T-helper 2 cell treated with Interferon-gamma antibody and Interleukin-4, amounts not matched to agents 100 ng/mL and 5 ng/mL, for 36 hours (primary cell): ENCODE measurements around the gene ALKBH6. TPM values are rescaled to one million over a fixed set of nuclear protein-coding genes. Genes with fewer than 3 reads are reported as not detected.
"Not testable (repeated sequence)": the region's sequence is repeated elsewhere in the genome, so short reads cannot be mapped to it uniquely, and the experiment has no call there.

Source experiments
- intact Hi-C: fragments of 100-400 bp; cut with micrococcal nuclease; formaldehyde crosslinking; loops from one replicate; pipeline ENCODE4 v1.15.1; 2023
- total RNA-seq: library from RNA; stranded (reverse); gene quantifications from 2 replicates; pipeline ENCODE4 v1.2.3, GENCODE V29; 2022

ALKBH6 gene
- total RNA-seq: 34.6 and 39.2 TPM in 2 replicates

GRCh38 chr19:36014012-36014924 lies at the start of gene ALKBH6:
TSS of gene ALKBH6 (minus strand) at chr19:36014213. CDS start at chr19:36013397, 816 bp downstream.
- intact Hi-C loops: loop anchor here (1.0 to 5.0 kb wide), 6 partner anchors 19 to 367 kb away; partner anchors contain the start of genes CAPNS1, COX6B1, LIN37 and SDHAF1

- intact Hi-C loops: no loop called here
Observed at GRCh38 chr19:36061367-36061766, 47.4 kb upstream of the ALKBH6 start.

GRCh38 chr19:36060430-36060829 lies 46.4 kb upstream of the ALKBH6 start:
- intact Hi-C loops: no loop called here

GRCh38 chr19:36059180-36059910 lies 45.3 kb upstream of the ALKBH6 start:
- intact Hi-C loops: loop anchor here (10.0 kb wide), 1 partner anchor 415 kb away; the partner anchor contains the start of genes COX6B1 and ETV2

- intact Hi-C loops: loop anchor here (10.0 kb wide), 1 partner anchor 414 kb away; the partner anchor contains the start of genes COX6B1 and ETV2
Observed at GRCh38 chr19:36058481-36059179, 44.6 kb upstream of the ALKBH6 start.

- intact Hi-C loops: loop anchor here (1.0 to 10.0 kb wide), 11 partner anchors 41 to 410 kb away; partner anchors contain the start of genes ALKBH6, ARHGAP33, COX6B1 and ETV2
Observed at GRCh38 chr19:36054733-36055686, 41.0 kb upstream of the ALKBH6 start, which contains the start of gene WDR62. TSS of gene WDR62 (plus strand) at chr19:36054897. CDS start at chr19:36054972, 75 bp downstream.

- intact Hi-C loops: loop anchor here (1.0 to 10.0 kb wide), 11 partner anchors 40 to 409 kb away; partner anchors contain the start of genes ALKBH6, ARHGAP33, COX6B1 and ETV2
Observed at GRCh38 chr19:36054119-36054732, 40.2 kb upstream of the ALKBH6 start, which contains the start of gene THAP8. TSS of gene THAP8 (minus strand) at chr19:36054285. CDS start at chr19:36054217, 68 bp downstream.

GRCh38 chr19:36051637-36052036 lies 37.6 kb upstream of the ALKBH6 start:
- intact Hi-C loops: loop anchor here (5.0 to 10.0 kb wide), 2 partner anchors 349 to 407 kb away; partner anchors contain the start of genes COX6B1, ETV2 and ZBTB32

- intact Hi-C loops: loop anchor here (5.0 to 10.0 kb wide), 2 partner anchors 349 to 406 kb away; partner anchors contain the start of genes COX6B1, ETV2 and ZBTB32
Observed at GRCh38 chr19:36051236-36051635, 37.2 kb upstream of the ALKBH6 start.

- intact Hi-C loops: no loop called here
Observed at GRCh38 chr19:36049080-36049698, 35.2 kb upstream of the ALKBH6 start.

GRCh38 chr19:36047835-36048234 lies 33.8 kb upstream of the ALKBH6 start:
- intact Hi-C loops: no loop called here

- intact Hi-C loops: no loop called here
Observed at GRCh38 chr19:36046443-36047050, 32.5 kb upstream of the ALKBH6 start.

GRCh38 chr19:36043952-36044351 lies 29.9 kb upstream of the ALKBH6 start:
- intact Hi-C loops: no loop called here

- intact Hi-C loops: no loop called here
Observed at GRCh38 chr19:36041831-36042230, 27.8 kb upstream of the ALKBH6 start.

- intact Hi-C loops: not testable (repeated sequence)
Observed at GRCh38 chr19:36041092-36041491, 27.1 kb upstream of the ALKBH6 start.

- intact Hi-C loops: no loop called here
Observed at GRCh38 chr19:36040495-36040894, 26.5 kb upstream of the ALKBH6 start.

- intact Hi-C loops: no loop called here
Observed at GRCh38 chr19:36032251-36033104, 18.5 kb upstream of the ALKBH6 start, which contains the start of gene CLIP3. TSS of gene CLIP3 (minus strand) at chr19:36032873. CDS start at chr19:36032357, 516 bp downstream.
